Measurements from ENCODE around the gene IMMP2L.
"Not testable (repeated sequence)": the region's sequence is repeated elsewhere in the genome, so short reads cannot be mapped to it uniquely, and the experiment has no call there.

The IMMP2L gene

DNA sequence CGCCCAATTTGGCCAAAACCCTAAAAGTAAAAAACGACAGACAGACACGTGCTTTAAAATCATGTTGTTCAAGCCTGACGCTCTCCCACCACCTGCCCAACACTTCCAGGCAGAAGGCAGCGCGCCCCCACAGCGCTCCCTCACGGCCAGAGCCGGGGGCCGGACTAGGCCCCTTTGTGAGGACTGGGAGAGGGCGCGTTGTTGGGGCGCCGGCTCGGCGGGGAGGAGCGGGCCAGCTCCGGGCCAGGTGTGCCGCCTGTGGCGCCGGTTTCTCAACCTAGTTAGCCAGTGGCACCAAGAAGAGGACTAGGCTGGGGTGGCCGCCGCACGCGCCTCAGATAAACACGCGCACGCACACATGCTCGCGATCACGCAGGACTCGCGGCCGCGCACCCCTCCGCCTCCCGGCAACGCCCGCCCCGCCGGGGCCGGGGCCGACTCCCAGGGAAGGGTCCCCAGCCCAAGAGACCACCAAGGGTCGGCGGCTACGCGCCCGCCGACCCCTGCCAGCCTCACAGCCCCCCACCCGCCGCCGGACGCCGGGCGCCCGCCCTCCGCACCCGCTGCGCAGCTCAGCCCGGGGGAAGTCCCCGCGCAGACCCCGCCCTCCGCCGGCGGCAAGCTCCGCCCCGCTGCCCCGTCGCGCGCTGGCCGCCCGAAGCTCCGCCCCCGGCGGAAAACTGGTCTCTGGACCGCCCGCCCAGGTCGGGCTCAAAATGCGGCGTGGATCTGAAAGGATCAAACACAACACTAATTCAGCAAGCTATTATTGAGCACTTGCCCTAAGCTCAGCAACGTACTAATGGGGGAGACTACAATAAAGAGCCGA is at the start of gene IMMP2L:
TSS of gene IMMP2L (minus strand) at position 589 of the 829 bp plus-strand sequence.
- DNase-seq, result peak; percentile 98

DNA sequence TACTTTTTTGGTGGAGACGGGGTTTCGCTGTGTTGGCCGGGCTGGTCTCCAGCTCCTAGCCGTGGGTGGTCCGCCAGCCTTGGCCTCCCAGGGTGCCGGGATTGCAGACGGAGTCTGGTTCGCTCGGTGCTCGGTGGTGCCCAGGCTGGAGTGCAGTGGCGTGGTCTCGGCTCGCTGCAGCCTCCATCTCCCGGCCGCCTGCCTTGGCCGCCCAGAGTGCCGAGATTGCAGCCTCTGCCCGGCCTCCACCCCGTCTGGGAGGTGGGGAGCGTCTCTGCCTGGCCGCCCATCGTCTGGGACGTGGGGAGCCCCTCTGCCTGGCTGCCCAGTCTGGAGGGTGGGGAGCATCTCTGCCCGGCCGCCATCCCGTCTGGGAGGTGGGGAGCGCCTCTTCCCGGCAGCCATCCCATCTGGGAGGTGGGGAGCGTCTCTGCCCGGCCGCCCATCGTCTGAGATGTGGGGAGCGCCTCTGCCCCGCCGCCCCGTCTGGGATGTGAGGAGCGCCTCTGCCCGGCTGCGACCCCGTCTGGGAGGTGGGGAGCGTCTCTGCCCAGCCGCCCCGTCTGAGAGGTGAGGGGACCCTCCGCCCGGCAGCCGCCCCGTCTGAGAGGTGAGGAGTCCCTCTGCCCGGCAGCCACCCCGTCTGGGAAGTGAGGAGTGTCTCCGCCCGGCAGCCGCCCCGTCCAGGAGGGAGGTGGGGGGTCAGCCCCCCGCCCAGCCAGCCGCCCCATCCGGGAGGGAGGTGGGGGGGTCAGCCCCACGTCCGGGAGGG is 47.4 kb upstream of the IMMP2L start:
- DNase-seq, result not testable (repeated sequence)

DNA sequence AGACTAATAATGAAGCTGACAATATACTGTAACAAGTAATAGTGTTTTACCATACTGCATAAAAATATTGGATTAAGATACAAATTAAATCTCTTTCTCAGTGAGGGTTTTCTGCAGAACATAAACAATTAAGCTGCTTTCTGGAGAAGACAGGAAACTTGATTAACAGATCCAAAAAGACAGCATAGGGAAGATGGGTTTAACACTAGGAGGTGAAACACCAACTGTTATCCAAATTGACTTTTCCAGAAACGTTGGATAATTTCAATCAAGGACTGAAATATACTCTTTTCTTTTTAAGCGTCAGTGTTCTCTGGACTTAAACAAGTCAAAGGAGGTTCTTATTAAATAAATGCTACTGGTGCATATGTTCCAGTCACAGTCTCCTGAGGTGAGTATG is 45.3 kb upstream of the IMMP2L start:
- DNase-seq, result no peak

GRCh38 chr7:111605246-111605645 is 43.0 kb upstream of the IMMP2L start:
- no peak for DNase-seq

GRCh38 chr7:111600091-111600490 is 37.8 kb upstream of the IMMP2L start:
- no peak for DNase-seq

DNA sequence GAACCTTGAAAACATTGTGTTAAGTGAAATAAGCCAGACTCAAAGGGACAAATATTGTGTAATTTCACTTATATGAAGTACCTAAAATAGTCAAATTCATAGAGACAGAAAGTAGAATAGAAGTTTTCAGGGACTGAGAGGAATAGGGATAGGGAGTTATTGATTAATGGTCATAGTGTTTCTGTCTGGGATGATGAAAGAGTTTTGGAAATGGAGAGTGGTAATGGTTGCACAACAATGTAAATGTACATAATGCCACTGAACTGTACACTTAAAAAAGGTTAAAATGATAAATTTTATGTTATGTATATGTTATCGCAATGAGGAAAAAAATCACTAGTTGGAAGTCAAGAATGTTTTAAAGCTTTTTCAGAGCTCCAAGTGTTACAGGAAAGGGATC is 33.5 kb upstream of the IMMP2L start:
- DNase-seq, result no peak

DNA sequence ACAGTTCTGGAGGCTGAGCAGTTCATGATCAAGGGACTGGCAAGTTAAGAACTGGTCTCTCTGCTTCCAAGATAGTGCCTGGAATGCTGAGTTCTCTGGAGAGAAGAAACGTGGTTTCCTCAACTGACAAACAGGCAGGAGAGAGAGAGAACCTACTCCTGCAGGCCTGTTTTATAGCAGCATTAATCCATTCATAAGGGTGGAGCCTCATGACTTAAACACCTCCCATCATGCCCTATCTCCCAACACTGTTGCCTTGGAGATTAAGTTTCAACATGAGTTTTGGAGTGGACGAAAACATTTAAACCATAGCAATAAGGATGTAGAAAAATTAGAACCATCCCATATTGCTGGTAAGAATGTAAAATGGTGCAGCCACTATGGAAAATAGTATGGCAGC is 32.3 kb upstream of the IMMP2L start:
- DNase-seq, result no peak

DNA sequence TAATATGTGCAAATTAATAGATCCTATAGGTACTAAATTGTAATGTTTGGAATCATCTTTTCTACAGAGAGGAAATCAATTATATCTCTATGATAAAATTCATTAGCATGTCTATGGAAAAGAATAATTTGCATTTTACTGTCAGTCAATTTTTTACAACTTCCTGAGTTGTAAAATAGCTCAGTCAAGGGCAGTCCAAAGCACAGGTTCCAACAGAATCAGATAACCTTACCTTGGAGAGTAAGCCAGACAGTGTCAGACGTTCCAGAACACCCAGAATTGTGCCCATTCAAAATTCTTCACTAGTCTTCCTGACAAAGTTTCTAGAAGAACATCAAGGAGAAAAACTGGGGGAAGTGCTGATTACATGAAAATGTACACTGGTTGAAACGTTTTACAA is 31.1 kb upstream of the IMMP2L start:
- DNase-seq, result no peak

DNA sequence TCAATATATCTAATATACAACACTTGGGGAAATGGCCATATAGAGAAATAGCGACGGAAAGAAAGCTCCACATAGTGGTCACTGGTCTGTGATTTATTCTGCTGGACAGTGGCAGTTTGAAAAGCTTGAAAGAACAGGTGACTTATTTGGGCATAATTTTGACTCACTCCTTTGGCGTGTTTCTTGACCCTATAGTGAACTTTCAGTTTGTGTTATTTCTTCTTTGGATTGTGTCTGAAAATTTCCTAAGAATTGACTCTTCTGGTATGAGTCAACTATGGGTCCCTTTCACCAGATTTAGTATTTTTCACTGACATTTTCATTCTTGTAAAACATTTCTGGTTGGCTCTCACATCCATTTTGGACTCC is 25.8 kb upstream of the IMMP2L start:
- no peak for DNase-seq

GRCh38 chr7:111587410-111588064 is 25.2 kb upstream of the IMMP2L start:
- no peak for DNase-seq

- no peak for DNase-seq
Observed at GRCh38 chr7:111586711-111587409, 24.6 kb upstream of the IMMP2L start.

GRCh38 chr7:111581784-111582488 is 19.6 kb upstream of the IMMP2L start:
- not testable (repeated sequence) for DNase-seq

GRCh38 chr7:111581207-111581606 is 18.9 kb upstream of the IMMP2L start:
- not testable (repeated sequence) for DNase-seq

DNA sequence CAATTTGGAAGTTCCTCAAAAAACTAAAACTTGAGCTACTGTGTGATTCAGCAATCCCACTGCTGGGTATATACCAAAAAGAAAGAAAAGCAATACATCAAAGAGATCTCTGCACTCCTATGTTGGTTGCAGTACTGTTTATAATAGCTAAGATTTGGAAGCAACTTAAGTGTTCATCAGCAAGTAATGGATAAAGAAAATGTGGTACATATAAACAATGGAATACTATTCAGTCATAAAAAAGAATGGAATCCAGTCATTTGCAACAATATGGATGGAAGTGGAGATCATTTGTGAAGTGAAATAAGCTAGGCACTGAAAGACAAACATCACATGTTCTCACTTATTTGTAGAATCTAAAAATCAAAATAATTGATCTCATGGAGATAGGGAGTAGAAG is 16.5 kb upstream of the IMMP2L start:
- DNase-seq, result no peak

DNA sequence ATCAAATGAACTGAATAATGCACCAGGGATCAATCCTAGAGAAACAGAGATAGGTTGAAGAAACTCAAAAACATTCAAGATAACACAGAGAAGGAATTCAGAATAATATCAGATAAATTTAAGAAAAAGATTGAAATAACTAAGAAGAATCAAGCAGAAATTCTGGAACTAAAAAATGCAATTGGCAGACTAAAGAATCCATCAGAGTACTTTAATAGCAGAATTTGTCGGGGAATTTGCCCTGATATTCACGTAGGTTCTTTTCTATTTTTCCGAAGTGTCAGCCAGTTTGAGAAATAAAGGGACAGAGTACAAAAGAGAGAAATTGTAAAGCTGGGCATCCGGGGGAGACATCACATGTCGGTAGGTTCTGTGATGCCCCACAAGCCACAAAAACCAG is 9.4 kb upstream of the IMMP2L start:
- DNase-seq, result no peak

GRCh38 chr7:111568870-111569462 is 6.7 kb upstream of the IMMP2L start:
- no peak for DNase-seq

DNA sequence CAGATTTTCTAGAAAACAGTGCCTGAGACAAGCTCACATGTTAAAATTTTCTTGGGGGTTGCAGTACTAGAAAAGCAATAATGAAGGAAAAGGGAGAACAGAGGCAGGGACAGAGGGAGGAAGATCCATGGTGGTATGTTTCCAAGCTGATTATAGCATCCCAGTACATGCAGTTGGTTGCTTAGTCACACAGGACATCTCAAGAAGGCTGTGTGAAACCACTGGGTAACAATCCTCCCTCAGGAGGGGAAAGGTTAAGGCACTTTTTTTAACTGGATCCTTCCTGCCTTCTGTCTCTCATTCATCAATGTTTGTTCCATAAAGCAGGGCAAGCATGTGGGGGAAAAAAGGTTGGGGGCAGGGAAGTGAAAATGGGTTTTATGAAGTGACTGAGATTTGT is 6.1 kb upstream of the IMMP2L start:
- no peak for DNase-seq

GRCh38 chr7:111564078-111564477 is 1.8 kb upstream of the IMMP2L start:
- no peak for DNase-seq

GRCh38 chr7:111561654-111561903 is 713 bp downstream of the IMMP2L start:
- DNase-seq, result no peak

DNA sequence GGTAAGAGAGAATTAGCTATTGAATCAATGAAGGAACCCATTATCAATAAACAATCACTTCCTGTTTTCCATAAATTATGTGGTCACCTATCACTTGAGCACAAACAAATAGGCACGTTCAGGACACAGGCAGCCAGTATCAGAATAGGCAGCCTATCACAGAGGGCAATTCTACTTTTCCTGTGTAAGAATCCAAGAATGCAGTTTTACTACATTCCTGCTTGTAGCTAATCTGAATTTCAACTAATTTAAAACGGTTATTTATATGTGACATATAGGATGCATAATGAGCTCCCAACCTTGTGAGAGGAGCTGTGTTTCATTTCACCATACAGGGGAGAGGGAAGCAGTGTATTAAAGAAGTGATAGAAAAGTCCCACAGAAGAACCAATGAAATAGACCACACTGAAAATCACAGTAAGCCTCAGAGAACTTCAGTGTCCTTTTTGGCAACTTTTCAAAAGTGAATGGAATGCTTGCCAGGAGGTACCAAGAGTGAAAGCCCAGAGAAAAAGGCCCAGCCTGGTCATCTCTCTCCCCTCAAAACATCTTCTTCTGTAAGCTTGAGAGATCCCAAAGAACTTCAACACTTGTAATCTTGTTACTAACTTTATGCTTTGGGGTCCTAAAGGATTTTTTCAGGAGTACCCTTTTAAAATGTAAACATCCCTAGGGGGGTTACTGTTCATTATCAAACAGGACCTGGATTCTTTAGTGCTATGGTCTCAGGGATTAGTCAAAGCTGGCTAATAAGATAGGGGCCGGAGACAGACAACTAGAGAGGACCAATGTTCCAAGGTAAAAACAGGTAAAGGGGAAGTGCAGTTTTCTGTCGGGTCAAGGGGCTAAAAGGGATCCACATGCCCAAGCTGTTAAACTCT is 1.3 kb downstream of the IMMP2L start:
- no peak for DNase-seq

- no peak for DNase-seq
Observed at GRCh38 chr7:111558991-111559390, 3.3 kb downstream of the IMMP2L start.
